ENCODE measurements around the gene C15orf62. TPM values are rescaled to one million over a fixed set of nuclear protein-coding genes. Genes with fewer than 3 reads are reported as not detected.
A peak's percentile ranks its signal among the peaks of the same experiment; 100 is the strongest.

Gene C15orf62
- total RNA-seq, 1 experiment from 2014 or later = 0.72 TPM

DNA sequence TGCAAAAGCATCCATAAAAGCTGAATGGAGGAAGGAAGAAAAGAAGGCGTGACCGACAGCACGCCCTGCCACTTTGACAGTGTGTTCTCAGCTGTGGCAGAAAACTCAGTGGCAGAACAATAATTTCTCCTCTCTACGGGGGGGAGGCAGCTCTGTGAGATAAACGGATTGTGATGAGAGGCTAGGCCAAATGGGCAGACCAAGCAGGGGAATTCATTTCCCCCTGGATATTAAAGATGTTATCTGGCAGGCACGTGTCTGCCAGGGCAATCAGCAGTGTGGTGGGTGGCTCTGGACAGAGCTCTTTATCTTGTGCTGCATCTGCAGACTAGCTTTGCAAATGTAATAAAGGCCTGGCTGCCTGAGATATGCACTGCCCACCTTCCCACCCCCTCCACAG is 12.8 kb upstream of the C15orf62 start (continued):
- no peak for TF ChIP-seq ZNF138 (CRISPR knock-in tag; conservative IDR thresholded peaks at IDR 0.05)
- TF ChIP-seq, protein P1, sequence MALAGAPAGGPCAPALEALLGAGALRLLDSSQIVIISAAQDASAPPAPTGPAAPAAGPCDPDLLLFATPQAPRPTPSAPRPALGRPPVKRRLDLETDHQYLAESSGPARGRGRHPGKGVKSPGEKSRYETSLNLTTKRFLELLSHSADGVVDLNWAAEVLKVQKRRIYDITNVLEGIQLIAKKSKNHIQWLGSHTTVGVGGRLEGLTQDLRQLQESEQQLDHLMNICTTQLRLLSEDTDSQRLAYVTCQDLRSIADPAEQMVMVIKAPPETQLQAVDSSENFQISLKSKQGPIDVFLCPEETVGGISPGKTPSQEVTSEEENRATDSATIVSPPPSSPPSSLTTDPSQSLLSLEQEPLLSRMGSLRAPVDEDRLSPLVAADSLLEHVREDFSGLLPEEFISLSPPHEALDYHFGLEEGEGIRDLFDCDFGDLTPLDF (CRISPR knock-in tag; IDR thresholded peaks at IDR 0.05) = no peak
- no peak for TF ChIP-seq IRF2 (CRISPR knock-in tag; IDR thresholded peaks at IDR 0.05; ENCODE audit: borderline replicate concordance, low read depth)
- TF ChIP-seq, protein P2, sequence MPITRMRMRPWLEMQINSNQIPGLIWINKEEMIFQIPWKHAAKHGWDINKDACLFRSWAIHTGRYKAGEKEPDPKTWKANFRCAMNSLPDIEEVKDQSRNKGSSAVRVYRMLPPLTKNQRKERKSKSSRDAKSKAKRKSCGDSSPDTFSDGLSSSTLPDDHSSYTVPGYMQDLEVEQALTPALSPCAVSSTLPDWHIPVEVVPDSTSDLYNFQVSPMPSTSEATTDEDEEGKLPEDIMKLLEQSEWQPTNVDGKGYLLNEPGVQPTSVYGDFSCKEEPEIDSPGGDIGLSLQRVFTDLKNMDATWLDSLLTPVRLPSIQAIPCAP (CRISPR knock-in tag; IDR thresholded peaks at IDR 0.05) = no peak
- TF ChIP-seq, protein P3, sequence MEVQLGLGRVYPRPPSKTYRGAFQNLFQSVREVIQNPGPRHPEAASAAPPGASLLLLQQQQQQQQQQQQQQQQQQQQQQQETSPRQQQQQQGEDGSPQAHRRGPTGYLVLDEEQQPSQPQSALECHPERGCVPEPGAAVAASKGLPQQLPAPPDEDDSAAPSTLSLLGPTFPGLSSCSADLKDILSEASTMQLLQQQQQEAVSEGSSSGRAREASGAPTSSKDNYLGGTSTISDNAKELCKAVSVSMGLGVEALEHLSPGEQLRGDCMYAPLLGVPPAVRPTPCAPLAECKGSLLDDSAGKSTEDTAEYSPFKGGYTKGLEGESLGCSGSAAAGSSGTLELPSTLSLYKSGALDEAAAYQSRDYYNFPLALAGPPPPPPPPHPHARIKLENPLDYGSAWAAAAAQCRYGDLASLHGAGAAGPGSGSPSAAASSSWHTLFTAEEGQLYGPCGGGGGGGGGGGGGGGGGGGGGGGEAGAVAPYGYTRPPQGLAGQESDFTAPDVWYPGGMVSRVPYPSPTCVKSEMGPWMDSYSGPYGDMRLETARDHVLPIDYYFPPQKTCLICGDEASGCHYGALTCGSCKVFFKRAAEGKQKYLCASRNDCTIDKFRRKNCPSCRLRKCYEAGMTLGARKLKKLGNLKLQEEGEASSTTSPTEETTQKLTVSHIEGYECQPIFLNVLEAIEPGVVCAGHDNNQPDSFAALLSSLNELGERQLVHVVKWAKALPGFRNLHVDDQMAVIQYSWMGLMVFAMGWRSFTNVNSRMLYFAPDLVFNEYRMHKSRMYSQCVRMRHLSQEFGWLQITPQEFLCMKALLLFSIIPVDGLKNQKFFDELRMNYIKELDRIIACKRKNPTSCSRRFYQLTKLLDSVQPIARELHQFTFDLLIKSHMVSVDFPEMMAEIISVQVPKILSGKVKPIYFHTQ (CRISPR knock-in tag; IDR thresholded peaks at IDR 0.05) = no peak

DNA sequence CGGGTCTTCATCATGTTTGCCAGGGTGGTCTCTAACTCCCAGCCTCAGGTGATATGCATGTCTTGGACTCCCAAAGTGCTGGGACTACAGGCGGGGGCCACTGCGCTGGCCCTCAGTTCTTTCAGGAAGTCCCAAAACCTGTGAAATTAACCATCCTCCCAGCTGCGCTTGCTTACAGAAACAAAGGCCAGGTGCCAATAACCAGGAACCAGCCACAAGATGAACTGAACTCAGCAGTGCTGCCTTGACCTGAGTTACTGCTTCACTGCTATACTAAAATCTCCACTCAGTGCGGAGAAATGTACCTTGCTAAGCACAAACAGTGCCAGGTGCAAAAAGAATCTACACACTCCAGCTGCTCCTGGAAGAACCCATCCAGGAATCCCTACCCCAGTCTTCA is 9.8 kb upstream of the C15orf62 start:
- ChIA-PET POLR2A (no interaction called here), CTCF (no interaction called here)
- peaks cover 14% of the 10 kb centered on the region for H3K27me3 Mint-ChIP-seq (ENCODE audit: low read depth)
- DNase-seq (ENCODE audit: low spot score) (no peak), ATAC-seq (no peak)
- no peaks in the 10 kb centered on the region for H3K36me3 Mint-ChIP-seq
- TF ChIP-seq ZNF138 (CRISPR knock-in tag; conservative IDR thresholded peaks at IDR 0.05) = no peak
- H3K4me3 Mint-ChIP-seq = no peak overlapping the region
- no peaks in the 10 kb centered on the region for H3K9me3 Mint-ChIP-seq
- H3K4me1 Mint-ChIP-seq = peaks cover 15% of the 10 kb centered on the region
- no peak overlapping the region for H3K27ac Mint-ChIP-seq

DNA sequence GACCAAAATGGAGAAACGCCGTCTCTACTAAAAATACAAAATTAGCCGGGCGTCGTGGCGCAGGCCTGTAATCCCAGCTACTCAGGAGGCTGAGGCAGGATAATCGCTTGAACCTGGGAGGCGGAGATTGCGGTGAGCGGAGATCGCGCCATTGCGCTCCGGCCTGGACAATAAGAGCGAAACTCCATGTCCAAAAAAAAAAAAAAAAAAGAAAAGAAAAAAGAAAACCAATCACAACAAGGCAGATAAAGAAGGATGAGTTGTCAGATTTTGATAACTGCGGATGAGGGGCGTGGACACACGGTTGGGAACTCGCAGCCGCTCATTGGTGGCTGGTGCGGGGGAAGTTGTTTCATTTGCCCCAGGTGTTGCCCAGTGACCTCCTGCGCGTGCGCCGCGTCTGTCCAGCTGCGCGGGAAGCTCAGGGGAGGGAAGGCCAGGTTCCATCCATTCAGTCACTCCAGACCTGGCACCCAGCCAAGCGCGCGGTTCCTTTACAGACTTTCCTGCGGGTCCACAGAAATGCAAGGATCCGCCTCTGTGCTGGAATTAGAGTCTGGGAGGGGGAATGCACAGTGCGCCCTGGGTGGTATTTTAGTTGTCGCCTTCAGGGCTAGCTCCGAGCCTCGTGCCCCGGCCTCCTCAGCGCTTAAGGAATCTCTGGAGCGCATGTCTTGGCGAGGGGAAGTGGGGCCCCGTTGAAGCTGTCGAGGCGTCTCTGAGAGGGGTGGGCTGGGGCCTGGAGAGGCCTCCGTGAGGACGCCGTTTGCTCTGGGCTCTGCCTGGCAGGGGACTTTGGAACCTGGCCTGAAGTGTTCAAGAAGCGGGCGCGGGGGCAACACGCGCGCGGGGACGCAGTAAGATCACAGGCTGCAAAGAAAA is 6.6 kb upstream of the C15orf62 start:
- no peak overlapping the region for H3K27ac Mint-ChIP-seq
- peak; percentile 0; the same call in 1 of the 2 replicates for ATAC-seq
- DNase-seq (ENCODE audit: low spot score) = peak; percentile 50
- H3K4me3 Mint-ChIP-seq = peak overlapping the region; percentile 81
- no peaks in the 10 kb centered on the region for H3K9me3 Mint-ChIP-seq
- H3K36me3 Mint-ChIP-seq = no peaks in the 10 kb centered on the region
- peaks cover 31% of the 10 kb centered on the region for H3K4me1 Mint-ChIP-seq
- H3K27me3 Mint-ChIP-seq (ENCODE audit: low read depth) = peaks cover 14% of the 10 kb centered on the region
- POLR2A ChIA-PET = interaction anchor here (1.0 to 1.9 kb wide), 2 partner anchors 81 to 108 kb away, joined by 3 to 8 read pairs; partner anchors contain the start of gene SPINT1
- CTCF ChIA-PET = interaction anchor here (0.9 to 7.8 kb wide), 17 partner anchors 16 to 173 kb away, joined by 3 to 60 read pairs (median 4); partner anchors contain the start of genes DNAJC17, RHOV, SPINT1 and VPS18
- TF ChIP-seq, protein P4, sequence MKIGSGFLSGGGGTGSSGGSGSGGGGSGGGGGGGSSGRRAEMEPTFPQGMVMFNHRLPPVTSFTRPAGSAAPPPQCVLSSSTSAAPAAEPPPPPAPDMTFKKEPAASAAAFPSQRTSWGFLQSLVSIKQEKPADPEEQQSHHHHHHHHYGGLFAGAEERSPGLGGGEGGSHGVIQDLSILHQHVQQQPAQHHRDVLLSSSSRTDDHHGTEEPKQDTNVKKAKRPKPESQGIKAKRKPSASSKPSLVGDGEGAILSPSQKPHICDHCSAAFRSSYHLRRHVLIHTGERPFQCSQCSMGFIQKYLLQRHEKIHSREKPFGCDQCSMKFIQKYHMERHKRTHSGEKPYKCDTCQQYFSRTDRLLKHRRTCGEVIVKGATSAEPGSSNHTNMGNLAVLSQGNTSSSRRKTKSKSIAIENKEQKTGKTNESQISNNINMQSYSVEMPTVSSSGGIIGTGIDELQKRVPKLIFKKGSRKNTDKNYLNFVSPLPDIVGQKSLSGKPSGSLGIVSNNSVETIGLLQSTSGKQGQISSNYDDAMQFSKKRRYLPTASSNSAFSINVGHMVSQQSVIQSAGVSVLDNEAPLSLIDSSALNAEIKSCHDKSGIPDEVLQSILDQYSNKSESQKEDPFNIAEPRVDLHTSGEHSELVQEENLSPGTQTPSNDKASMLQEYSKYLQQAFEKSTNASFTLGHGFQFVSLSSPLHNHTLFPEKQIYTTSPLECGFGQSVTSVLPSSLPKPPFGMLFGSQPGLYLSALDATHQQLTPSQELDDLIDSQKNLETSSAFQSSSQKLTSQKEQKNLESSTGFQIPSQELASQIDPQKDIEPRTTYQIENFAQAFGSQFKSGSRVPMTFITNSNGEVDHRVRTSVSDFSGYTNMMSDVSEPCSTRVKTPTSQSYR (CRISPR knock-in tag; IDR thresholded peaks at IDR 0.05) = no peak
- TF ChIP-seq, protein P5, sequence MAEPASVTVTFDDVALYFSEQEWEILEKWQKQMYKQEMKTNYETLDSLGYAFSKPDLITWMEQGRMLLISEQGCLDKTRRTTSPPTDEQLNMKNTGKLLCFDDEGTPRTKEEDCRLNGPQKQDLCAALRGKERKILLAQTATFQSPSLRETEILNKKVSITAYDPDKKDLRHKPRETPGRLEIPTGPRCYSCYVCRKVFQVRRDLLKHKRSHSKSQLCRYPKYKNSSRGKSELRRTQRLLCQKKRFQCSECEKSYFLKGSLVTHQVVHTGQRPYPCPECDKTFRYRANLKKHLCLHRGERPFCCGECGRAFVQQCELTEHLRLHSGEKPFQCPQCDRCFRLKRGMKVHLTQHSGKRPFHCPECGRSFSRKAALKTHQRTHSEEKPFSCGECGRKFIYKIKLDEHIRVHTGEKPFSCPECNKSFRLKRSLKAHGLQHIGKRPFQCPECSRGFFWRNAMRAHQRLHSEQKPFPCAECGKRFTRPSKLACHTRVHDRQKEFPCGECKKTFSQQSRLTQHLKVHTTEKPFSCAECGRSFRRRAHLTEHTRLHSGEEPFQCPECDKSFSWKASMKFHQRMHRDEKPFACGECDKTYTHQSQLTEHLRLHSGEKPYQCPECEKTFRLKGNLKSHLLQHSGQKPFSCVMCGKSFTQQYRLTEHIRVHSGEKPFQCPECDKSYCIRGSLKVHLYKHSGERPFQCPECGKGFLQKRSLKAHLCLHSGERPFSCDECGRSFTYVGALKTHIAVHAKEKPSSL (CRISPR knock-in tag; conservative IDR thresholded peaks at IDR 0.05) = no peak
- TF ChIP-seq, protein P6, sequence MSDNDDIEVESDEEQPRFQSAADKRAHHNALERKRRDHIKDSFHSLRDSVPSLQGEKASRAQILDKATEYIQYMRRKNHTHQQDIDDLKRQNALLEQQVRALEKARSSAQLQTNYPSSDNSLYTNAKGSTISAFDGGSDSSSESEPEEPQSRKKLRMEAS (CRISPR knock-in tag; IDR thresholded peaks at IDR 0.05) = no peak
- TF ChIP-seq, protein P7, sequence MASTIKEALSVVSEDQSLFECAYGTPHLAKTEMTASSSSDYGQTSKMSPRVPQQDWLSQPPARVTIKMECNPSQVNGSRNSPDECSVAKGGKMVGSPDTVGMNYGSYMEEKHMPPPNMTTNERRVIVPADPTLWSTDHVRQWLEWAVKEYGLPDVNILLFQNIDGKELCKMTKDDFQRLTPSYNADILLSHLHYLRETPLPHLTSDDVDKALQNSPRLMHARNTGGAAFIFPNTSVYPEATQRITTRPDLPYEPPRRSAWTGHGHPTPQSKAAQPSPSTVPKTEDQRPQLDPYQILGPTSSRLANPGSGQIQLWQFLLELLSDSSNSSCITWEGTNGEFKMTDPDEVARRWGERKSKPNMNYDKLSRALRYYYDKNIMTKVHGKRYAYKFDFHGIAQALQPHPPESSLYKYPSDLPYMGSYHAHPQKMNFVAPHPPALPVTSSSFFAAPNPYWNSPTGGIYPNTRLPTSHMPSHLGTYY (CRISPR knock-in tag; IDR thresholded peaks at IDR 0.05) = no peak
- peak; percentile 64 for TF ChIP-seq GABPB1 (CRISPR knock-in tag; IDR thresholded peaks at IDR 0.05)
- TF ChIP-seq MYBL2 (CRISPR knock-in tag; IDR thresholded peaks at IDR 0.05) = no peak
- TF ChIP-seq, protein P8, sequence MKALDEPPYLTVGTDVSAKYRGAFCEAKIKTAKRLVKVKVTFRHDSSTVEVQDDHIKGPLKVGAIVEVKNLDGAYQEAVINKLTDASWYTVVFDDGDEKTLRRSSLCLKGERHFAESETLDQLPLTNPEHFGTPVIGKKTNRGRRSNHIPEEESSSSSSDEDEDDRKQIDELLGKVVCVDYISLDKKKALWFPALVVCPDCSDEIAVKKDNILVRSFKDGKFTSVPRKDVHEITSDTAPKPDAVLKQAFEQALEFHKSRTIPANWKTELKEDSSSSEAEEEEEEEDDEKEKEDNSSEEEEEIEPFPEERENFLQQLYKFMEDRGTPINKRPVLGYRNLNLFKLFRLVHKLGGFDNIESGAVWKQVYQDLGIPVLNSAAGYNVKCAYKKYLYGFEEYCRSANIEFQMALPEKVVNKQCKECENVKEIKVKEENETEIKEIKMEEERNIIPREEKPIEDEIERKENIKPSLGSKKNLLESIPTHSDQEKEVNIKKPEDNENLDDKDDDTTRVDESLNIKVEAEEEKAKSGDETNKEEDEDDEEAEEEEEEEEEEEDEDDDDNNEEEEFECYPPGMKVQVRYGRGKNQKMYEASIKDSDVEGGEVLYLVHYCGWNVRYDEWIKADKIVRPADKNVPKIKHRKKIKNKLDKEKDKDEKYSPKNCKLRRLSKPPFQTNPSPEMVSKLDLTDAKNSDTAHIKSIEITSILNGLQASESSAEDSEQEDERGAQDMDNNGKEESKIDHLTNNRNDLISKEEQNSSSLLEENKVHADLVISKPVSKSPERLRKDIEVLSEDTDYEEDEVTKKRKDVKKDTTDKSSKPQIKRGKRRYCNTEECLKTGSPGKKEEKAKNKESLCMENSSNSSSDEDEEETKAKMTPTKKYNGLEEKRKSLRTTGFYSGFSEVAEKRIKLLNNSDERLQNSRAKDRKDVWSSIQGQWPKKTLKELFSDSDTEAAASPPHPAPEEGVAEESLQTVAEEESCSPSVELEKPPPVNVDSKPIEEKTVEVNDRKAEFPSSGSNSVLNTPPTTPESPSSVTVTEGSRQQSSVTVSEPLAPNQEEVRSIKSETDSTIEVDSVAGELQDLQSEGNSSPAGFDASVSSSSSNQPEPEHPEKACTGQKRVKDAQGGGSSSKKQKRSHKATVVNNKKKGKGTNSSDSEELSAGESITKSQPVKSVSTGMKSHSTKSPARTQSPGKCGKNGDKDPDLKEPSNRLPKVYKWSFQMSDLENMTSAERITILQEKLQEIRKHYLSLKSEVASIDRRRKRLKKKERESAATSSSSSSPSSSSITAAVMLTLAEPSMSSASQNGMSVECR (CRISPR knock-in tag; IDR thresholded peaks at IDR 0.05; ENCODE audit: borderline replicate concordance) = no peak
- TF ChIP-seq EMX1 (CRISPR knock-in tag; IDR thresholded peaks at IDR 0.05) = no peak
